Cardiac fibroblast (primary cell): Measurements from ENCODE around the gene TWSG1.

ENCODE experiments used
- DNase-seq, 2 donors: peaks; one replicate each; pipeline versions ENCODE4 v3.0.0 to v3.0.0-alpha.2; 2010; ENCODE audit warnings: low read depth in 2 of 2
- H3K4me3 ChIP-seq, 2 donors: replicated peaks in 1 of 2; 1 replicate in 1 of 2; 2 replicates in 1 of 2; pipeline ENCODE4 v1.5.1; 2011; ENCODE audit warnings: low read depth in 2 of 2, low read length in 2 of 2, mild to moderate bottlenecking in 2 of 2, moderate library complexity in 1 of 2
- TF ChIP-seq, protein P1 (sequence below): IDR thresholded peaks from one replicate; pipeline ENCODE4 v1.5.1; 2011; ENCODE audit warnings: low read depth, mild to moderate bottlenecking, low read length, inconsistent platforms

The TWSG1 gene

GRCh38 chr18:9435041-9435440 is 100.5 kb downstream of the TWSG1 start:
- TF ChIP-seq, protein P1, sequence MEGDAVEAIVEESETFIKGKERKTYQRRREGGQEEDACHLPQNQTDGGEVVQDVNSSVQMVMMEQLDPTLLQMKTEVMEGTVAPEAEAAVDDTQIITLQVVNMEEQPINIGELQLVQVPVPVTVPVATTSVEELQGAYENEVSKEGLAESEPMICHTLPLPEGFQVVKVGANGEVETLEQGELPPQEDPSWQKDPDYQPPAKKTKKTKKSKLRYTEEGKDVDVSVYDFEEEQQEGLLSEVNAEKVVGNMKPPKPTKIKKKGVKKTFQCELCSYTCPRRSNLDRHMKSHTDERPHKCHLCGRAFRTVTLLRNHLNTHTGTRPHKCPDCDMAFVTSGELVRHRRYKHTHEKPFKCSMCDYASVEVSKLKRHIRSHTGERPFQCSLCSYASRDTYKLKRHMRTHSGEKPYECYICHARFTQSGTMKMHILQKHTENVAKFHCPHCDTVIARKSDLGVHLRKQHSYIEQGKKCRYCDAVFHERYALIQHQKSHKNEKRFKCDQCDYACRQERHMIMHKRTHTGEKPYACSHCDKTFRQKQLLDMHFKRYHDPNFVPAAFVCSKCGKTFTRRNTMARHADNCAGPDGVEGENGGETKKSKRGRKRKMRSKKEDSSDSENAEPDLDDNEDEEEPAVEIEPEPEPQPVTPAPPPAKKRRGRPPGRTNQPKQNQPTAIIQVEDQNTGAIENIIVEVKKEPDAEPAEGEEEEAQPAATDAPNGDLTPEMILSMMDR, result no peak
- H3K4me3 ChIP-seq, result no peak overlapping the region
- DNase-seq, result no peak

- TF ChIP-seq, protein P1, result no peak
- no peak for DNase-seq
- H3K4me3 ChIP-seq, result no peak overlapping the region
These were observed 101.8 kb downstream of the TWSG1 start for GRCh38 chr18:9436206-9436929.

DNA sequence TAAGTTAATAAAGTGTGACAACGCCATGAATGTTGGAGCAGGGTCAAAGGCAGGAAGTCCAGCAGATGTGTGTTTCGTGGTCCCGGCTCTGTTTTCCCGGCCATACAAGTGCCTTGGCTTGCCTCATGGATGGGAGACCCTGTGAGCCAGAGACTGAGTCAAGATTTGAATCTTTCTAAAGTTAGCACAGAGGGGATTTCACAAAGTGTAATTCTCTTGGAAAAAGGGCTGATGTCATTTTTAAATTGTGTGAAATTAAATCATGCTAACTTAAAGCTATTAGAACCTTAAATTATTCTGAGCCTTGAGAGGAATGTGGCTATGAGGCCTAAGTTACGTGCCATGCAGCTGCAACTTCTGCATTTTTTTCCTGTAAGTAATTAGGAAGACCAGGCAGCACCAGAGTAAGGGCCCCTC is 102.5 kb downstream of the TWSG1 start:
- peak; percentile 13 to 63 for DNase-seq
- no peak overlapping the region for H3K4me3 ChIP-seq
- TF ChIP-seq, protein P1, result no peak

DNA sequence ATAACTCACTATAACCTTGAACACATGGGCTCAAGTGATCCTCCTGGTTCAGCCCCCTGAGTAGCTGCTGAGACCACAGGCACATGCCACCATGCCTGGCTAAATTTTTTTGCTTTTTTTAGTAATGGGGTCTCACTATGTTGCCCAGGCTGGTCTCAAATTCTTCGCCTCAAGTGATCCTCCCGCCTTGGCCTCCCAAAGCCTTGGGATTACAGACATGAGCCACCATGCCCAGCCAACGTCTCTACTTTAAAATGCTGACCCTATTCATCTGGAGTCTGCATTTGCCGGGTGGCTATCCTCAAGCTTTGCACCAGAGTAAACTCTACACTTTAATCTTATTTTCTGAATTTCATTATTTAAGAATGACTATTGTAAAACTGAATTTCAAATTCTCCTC is 103.1 kb downstream of the TWSG1 start:
- H3K4me3 ChIP-seq, result no peak overlapping the region
- DNase-seq, result no peak
- TF ChIP-seq, protein P1, result no peak

- no peak overlapping the region for H3K4me3 ChIP-seq
- TF ChIP-seq, protein P1, result no peak
- DNase-seq, result no peak
These were observed 106.5 kb downstream of the TWSG1 start for GRCh38 chr18:9441061-9441460.

DNA sequence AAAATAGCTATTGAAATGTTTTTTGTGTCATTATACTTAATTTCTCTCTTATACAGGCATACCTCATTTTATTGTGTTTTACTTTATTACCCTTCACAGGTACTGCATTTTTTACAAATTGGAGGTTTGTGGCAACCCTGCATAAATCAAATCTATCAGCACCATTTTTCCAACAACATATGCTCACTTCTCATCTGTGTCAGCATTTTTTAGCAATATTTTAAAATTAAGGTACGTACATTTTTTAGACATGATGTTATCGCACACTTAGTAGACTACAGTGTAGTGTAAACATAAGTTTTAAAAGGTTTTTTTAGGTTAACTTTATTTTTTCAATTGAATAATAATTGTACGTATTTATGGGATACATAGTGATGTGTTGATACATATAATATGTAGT is 110.0 kb downstream of the TWSG1 start:
- DNase-seq, result no peak
- H3K4me3 ChIP-seq, result no peak overlapping the region
- TF ChIP-seq, protein P1, result no peak

DNA sequence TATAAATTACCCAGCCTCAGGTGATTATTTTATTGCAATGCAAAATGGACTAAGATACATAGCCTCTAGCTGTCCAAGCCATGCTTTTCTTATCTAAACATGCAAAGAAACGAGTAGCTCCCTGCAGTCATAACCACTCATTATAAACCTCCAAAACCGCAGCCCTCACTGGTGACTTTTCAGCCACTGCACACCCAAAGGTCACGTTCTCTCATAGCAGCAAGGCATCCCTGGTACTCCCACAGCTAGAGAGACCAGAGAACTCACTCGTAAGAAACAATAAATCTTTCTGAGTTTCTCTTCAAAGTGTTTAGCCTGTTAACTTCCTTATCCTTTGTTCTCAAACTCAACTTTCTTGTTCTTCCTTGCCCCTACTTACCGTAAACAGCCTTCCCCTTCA is 112.3 kb downstream of the TWSG1 start:
- H3K4me3 ChIP-seq, result no peak overlapping the region
- TF ChIP-seq, protein P1, result no peak
- DNase-seq, result no peak
